HepG2 (cell line): Measurements from ENCODE around the gene ALDOA. TPM values are rescaled to one million over a fixed set of nuclear protein-coding genes. Genes with fewer than 3 reads are reported as not detected.

Experiments
- ATM ChIP-seq: fragments of 450-650 bp; IDR thresholded peaks from 2 replicates; pipeline ENCODE4 v1.7.1; 2017; ENCODE audit warnings: mild to moderate bottlenecking, borderline replicate concordance
- CBFB ChIP-seq: sonication (generic); formaldehyde crosslinking; IDR thresholded peaks from 2 replicates; pipeline ENCODE4 v1.4.0; 2020; ENCODE audit warnings: missing genetic modification reagents
- CHCHD3 ChIP-seq: sonication (generic); formaldehyde crosslinking; IDR thresholded peaks from 2 replicates; pipeline ENCODE4 v1.8.0; 2022; ENCODE audit warnings: mild to moderate bottlenecking, missing genetic modification reagents, moderate library complexity
- MAZ ChIP-seq, 2 experiments: sonication (generic) in 1 of 2; formaldehyde crosslinking in 1 of 2; IDR thresholded peaks; 2 replicates each; pipeline versions ENCODE4 v1.5.0 to v1.6.1; 2012 to 2020; ENCODE audit warnings: low read depth in 2 of 2, mild to moderate bottlenecking in 2 of 2, borderline replicate concordance in 1 of 2, improper control_type of control experiment in 1 of 2, low read length in 1 of 2, missing genetic modification reagents in 1 of 2, moderate library complexity in 1 of 2
- MLX ChIP-seq: IDR thresholded peaks from 2 replicates; pipeline ENCODE4 v1.6.1; 2016
- RNF219 ChIP-seq: sonication (generic); formaldehyde crosslinking; IDR thresholded peaks from 2 replicates; pipeline ENCODE4 v1.5.0; 2020; ENCODE audit warnings: mild to moderate bottlenecking, missing genetic modification reagents
- SKIL ChIP-seq: sonication (generic); formaldehyde crosslinking; IDR thresholded peaks from 2 replicates; pipeline ENCODE4 v1.8.0; 2022; ENCODE audit warnings: missing genetic modification reagents, mild to moderate bottlenecking, moderate library complexity, borderline replicate concordance
- SMYD3 ChIP-seq: sonication (generic); formaldehyde crosslinking; IDR thresholded peaks from 2 replicates; pipeline ENCODE4 v1.8.1; 2023; ENCODE audit warnings: mild to moderate bottlenecking, missing genetic modification reagents
- SRF ChIP-seq: IDR thresholded peaks from 2 replicates; pipeline ENCODE4 v1.6.1; 2011; ENCODE audit warnings: mild to moderate bottlenecking, low read depth, low read length, moderate library complexity
- YEATS2 ChIP-seq: sonication (generic); formaldehyde crosslinking; IDR thresholded peaks from 2 replicates; pipeline ENCODE4 v1.4.0; 2020; ENCODE audit warnings: missing genetic modification reagents, borderline replicate concordance
- ZBTB25 ChIP-seq: IDR thresholded peaks from 2 replicates; pipeline ENCODE4 v1.6.1; 2018; ENCODE audit warnings: missing genetic modification reagents
- ZBTB46 ChIP-seq: sonication (generic); formaldehyde crosslinking; IDR thresholded peaks from 2 replicates; pipeline ENCODE4 v1.4.0; 2020; ENCODE audit warnings: mild to moderate bottlenecking, missing genetic modification reagents, borderline replicate concordance
- ZNF256 ChIP-seq: sonication (generic); formaldehyde crosslinking; conservative IDR thresholded peaks from 2 replicates; pipeline ENCODE4 v1.4.0; 2020; ENCODE audit warnings: missing genetic modification reagents
- ZNF296 ChIP-seq: sonication (generic); formaldehyde crosslinking; conservative IDR thresholded peaks from 2 replicates; pipeline ENCODE4 v1.5.0; 2020; ENCODE audit warnings: mild to moderate bottlenecking, missing genetic modification reagents
- ZNF335 ChIP-seq: sonication (generic); formaldehyde crosslinking; IDR thresholded peaks from 2 replicates; pipeline ENCODE4 v1.4.0; 2020; ENCODE audit warnings: missing genetic modification reagents
- ZNF383 ChIP-seq: sonication (generic); formaldehyde crosslinking; IDR thresholded peaks from 2 replicates; pipeline ENCODE4 v1.4.0; 2020; ENCODE audit warnings: missing genetic modification reagents, mild to moderate bottlenecking, borderline replicate concordance
- ZNF670 ChIP-seq: sonication (generic); formaldehyde crosslinking; IDR thresholded peaks from 2 replicates; pipeline ENCODE4 v1.8.0; 2022; ENCODE audit warnings: mild to moderate bottlenecking, missing genetic modification reagents, borderline replicate concordance
- ZNF703 ChIP-seq: sonication (generic); formaldehyde crosslinking; IDR thresholded peaks from 2 replicates; pipeline ENCODE4 v1.5.1; 2020; ENCODE audit warnings: missing genetic modification reagents, mild to moderate bottlenecking, moderate library complexity, borderline replicate concordance
- ZNF772 ChIP-seq: sonication (generic); formaldehyde crosslinking; IDR thresholded peaks from 2 replicates; pipeline ENCODE4 v1.5.0; 2020; ENCODE audit warnings: mild to moderate bottlenecking, missing genetic modification reagents
- ZNF816 ChIP-seq: sonication (generic); formaldehyde crosslinking; IDR thresholded peaks from 2 replicates; pipeline ENCODE4 v1.8.0; 2022; ENCODE audit warnings: missing genetic modification reagents, mild to moderate bottlenecking, borderline replicate concordance
- polyA plus RNA-seq, 8 experiments: library from polyadenylated mRNA; depleted of rRNA in 3 of 8; stranded (reverse) in 7 of 8; unstranded in 1 of 8; fragments of >200 nt; fragmentation: Illumina TruSeq in 4 of 8; extraction: Trizol in 4 of 8; gene quantifications; 2 replicates each; pipeline versions ENCODE4 v1.2.1 to v1.2.3, GENCODE V29; 2011 to 2016; ENCODE audit warnings: low read depth in 4 of 8, missing spikeins in 1 of 8, mixed read lengths in 1 of 8; ENCODE audit not compliant: insufficient read depth in 1 of 8
- total RNA-seq, 5 experiments: library from RNA; depleted of rRNA; stranded (reverse); fragments of >200 nt; fragmentation: Illumina TruSeq; extraction: Trizol; gene quantifications; 2 replicates each; pipeline ENCODE4 v1.2.3, GENCODE V29; 2016; ENCODE audit warnings: low read depth in 1 of 5

Gene ALDOA
- total and polyA plus RNA-seq, 2 of the 13 experiments (the other 11 are each of a cell fraction or from before 2014, with no cell fraction given): 925 to 1,884 TPM

- TF ChIP-seq RNF219 (CRISPR knock-in tag) (no peak), ZNF335 (CRISPR knock-in tag) (0 out of 2 replicates have a peak, but pooled peaks have one; percentile 0), ZNF703 (CRISPR knock-in tag) (no peak; the same call in 1 of the 2 replicates), MLX (CRISPR knock-in tag) (0 out of 2 replicates have a peak, but pooled peaks have one; percentile 10), MAZ (IDR thresholded peaks at IDR 0.05; ENCODE audit: borderline replicate concordance, low read depth, low read length) (peak; percentile 47; the same call in 1 of the 2 replicates), MAZ (CRISPR knock-in tag; IDR thresholded peaks at IDR 0.05; ENCODE audit: low read depth) (peak; percentile 62), ZBTB46 (CRISPR knock-in tag) (0 out of 2 replicates have a peak, but pooled peaks have one; percentile 69), CHCHD3 (CRISPR knock-in tag) (peak; percentile 79), CBFB (CRISPR knock-in tag) (peak; percentile 16; the same call in 1 of the 2 replicates), YEATS2 (CRISPR knock-in tag) (no peak), ZNF670 (0 out of 2 replicates have a peak, but pooled peaks have one; percentile 21), ZNF256 (CRISPR knock-in tag) (no peak), SRF (no peak), ZNF383 (CRISPR knock-in tag) (no peak; the same call in 1 of the 2 replicates), ATM (no peak), ZNF816 (CRISPR knock-in tag) (no peak), ZBTB25 (CRISPR knock-in tag) (no peak), ZNF296 (CRISPR knock-in tag) (peak; percentile 93; the same call in 1 of the 2 replicates), SMYD3 (CRISPR knock-in tag) (no peak), SKIL (CRISPR knock-in tag) (peak; percentile 77; the same call in 1 of the 2 replicates), ZNF772 (CRISPR knock-in tag) (no peak; the same call in 1 of the 2 replicates)
Measured at GRCh38 chr16:30112197-30113030, 46.9 kb downstream of the ALDOA start (continued).
